KMS-11 (cell line): Measurements from ENCODE around the gene MAL.

Experiments
- H2AFZ ChIP-seq: fragments of 200-600 bp; sonication (generic); 2 replicates; pipeline ENCODE4 v1.6.1; 2016; ENCODE audit warnings: antibody characterized with exemption, mixed run types, low read depth
- H3K27ac ChIP-seq: fragments of 200-600 bp; sonication (generic); 2 replicates; pipeline ENCODE4 v1.6.1; 2016; ENCODE audit warnings: mild to moderate bottlenecking, mixed run types
- H3K27me3 ChIP-seq: fragments of 200-600 bp; sonication (generic); 2 replicates; pipeline ENCODE4 v1.6.1; 2017; ENCODE audit warnings: mild to moderate bottlenecking, low read depth, mixed run types, moderate library complexity; ENCODE audit not compliant: insufficient read depth
- H3K36me3 ChIP-seq: fragments of 200-600 bp; sonication (generic); 2 replicates; pipeline ENCODE4 v1.6.1; 2017; ENCODE audit warnings: mild to moderate bottlenecking, mixed run types; ENCODE audit not compliant: insufficient read depth
- H3K4me1 ChIP-seq: fragments of 200-600 bp; sonication (generic); 2 replicates; pipeline ENCODE4 v1.6.1; 2016; ENCODE audit warnings: mild to moderate bottlenecking, low read depth, mixed run types; ENCODE audit not compliant: poor library complexity, severe bottlenecking
- H3K4me2 ChIP-seq: fragments of 200-600 bp; sonication (generic); 2 replicates; pipeline ENCODE4 v1.7.0; 2016; ENCODE audit warnings: mild to moderate bottlenecking, mixed run types
- H3K4me3 ChIP-seq: fragments of 200-600 bp; sonication (generic); IDR thresholded peaks from 2 replicates; pipeline ENCODE4 v1.6.1; 2017; ENCODE audit warnings: low read depth, low read length, mixed read lengths; ENCODE audit not compliant: insufficient read depth
- H3K79me2 ChIP-seq: fragments of 200-600 bp; sonication (generic); 2 replicates; pipeline ENCODE4 v1.6.1; 2016; ENCODE audit warnings: low read depth, mixed run types; ENCODE audit not compliant: insufficient read depth
- H3K9ac ChIP-seq: fragments of 200-600 bp; sonication (generic); 2 replicates; pipeline ENCODE4 v1.6.1; 2016; ENCODE audit warnings: mild to moderate bottlenecking, mixed run types
- H4K20me1 ChIP-seq: fragments of 200-600 bp; sonication (generic); 2 replicates; pipeline ENCODE4 v1.6.1; 2016; ENCODE audit warnings: mild to moderate bottlenecking, mixed run types; ENCODE audit not compliant: insufficient read depth
- TF ChIP-seq, protein P1 (sequence below): fragments of 200-600 bp; sonication (generic); conservative IDR thresholded peaks from 2 replicates; pipeline ENCODE4 v1.6.1; 2017; ENCODE audit warnings: low read depth, mild to moderate bottlenecking, antibody characterized with exemption, low read length, moderate library complexity, mixed read lengths

The MAL gene

DNA sequence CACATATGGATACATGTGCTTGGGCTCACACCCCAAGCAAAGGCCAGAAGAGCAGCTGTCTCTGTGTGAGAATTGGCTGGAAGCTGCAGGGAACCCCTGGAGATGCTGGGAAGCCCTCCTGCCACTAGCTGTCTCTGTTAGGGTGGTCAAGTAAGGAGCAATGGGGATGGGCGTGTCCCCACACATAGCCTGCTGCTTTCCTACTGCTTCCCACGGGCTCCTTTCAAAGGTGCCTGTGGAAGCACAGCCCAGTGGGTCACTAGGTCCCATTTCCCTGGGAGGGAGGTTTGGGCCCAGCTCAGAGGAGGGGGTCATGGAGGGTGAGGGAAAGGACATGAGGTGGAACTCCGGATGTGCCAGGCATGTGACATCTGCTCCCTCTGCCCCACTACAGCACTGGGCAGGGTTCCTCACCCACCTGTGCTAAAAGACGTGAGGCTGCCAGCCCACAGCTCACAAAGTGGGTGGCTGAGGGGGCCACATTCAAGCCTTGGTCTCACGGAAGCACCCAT is 24.4 kb upstream of the MAL start:
- no peaks in the 10 kb centered on the region for H3K79me2 ChIP-seq
- H2AFZ ChIP-seq, result no peak overlapping the region
- no peaks in the 10 kb centered on the region for H4K20me1 ChIP-seq
- no peak overlapping the region for H3K4me2 ChIP-seq
- no peaks in the 10 kb centered on the region for H3K36me3 ChIP-seq
- H3K4me3 ChIP-seq, result no peak overlapping the region
- no peaks in the 10 kb centered on the region for H3K4me1 ChIP-seq
- H3K9ac ChIP-seq, result no peak overlapping the region
- TF ChIP-seq, protein P1, sequence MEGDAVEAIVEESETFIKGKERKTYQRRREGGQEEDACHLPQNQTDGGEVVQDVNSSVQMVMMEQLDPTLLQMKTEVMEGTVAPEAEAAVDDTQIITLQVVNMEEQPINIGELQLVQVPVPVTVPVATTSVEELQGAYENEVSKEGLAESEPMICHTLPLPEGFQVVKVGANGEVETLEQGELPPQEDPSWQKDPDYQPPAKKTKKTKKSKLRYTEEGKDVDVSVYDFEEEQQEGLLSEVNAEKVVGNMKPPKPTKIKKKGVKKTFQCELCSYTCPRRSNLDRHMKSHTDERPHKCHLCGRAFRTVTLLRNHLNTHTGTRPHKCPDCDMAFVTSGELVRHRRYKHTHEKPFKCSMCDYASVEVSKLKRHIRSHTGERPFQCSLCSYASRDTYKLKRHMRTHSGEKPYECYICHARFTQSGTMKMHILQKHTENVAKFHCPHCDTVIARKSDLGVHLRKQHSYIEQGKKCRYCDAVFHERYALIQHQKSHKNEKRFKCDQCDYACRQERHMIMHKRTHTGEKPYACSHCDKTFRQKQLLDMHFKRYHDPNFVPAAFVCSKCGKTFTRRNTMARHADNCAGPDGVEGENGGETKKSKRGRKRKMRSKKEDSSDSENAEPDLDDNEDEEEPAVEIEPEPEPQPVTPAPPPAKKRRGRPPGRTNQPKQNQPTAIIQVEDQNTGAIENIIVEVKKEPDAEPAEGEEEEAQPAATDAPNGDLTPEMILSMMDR, result no peak
- H3K27ac ChIP-seq, result no peak overlapping the region
- no peaks in the 10 kb centered on the region for H3K27me3 ChIP-seq

DNA sequence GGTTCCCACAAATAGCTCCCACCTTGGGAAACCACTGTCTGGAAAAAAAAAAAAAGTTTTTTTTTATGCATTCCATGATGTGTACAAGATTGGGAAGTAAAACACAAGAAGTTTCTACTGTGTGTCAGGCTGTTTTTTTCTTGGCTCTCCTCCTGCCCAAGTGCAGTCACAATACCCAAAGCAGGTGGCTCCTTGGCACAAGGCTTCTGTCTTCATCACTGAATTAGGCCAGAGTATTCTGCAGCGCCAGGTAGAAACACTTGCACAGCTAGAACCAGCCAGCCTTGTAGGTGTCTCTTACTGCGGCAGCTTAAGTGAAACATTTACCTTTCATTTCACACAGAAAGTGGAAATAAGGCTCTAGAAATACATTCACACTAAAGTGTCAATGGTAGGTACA is 23.8 kb upstream of the MAL start:
- no peaks in the 10 kb centered on the region for H3K79me2 ChIP-seq
- no peak overlapping the region for H3K4me2 ChIP-seq
- TF ChIP-seq, protein P1, result no peak
- H3K36me3 ChIP-seq, result no peaks in the 10 kb centered on the region
- H3K4me1 ChIP-seq, result no peaks in the 10 kb centered on the region
- H3K27me3 ChIP-seq, result no peaks in the 10 kb centered on the region
- no peak overlapping the region for H3K27ac ChIP-seq
- H2AFZ ChIP-seq, result no peak overlapping the region
- H3K4me3 ChIP-seq, result no peak overlapping the region
- H4K20me1 ChIP-seq, result no peaks in the 10 kb centered on the region
- no peak overlapping the region for H3K9ac ChIP-seq

DNA sequence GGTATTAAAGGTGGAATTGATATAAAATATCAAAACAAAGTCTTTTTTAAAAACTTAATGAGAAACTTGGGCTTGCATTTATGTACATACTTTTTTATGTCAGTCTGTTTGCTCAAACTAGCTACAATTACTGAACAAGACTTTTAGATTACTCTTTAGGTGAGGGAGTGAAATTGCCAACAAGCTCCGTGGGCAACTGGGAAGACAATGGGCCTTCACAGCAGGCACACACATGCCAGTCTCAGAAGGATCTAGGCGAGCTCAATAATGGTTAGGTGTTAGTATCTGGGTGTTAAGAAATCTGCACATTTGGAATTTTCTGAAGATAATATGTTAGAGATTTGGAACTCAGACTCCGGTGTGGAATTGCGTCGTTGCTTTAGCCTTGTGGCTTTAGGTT is 23.0 kb upstream of the MAL start:
- H3K9ac ChIP-seq, result no peak overlapping the region
- no peak overlapping the region for H3K4me3 ChIP-seq
- no peaks in the 10 kb centered on the region for H3K79me2 ChIP-seq
- no peak overlapping the region for H2AFZ ChIP-seq
- no peak overlapping the region for H3K27ac ChIP-seq
- H3K4me1 ChIP-seq, result no peaks in the 10 kb centered on the region
- no peaks in the 10 kb centered on the region for H3K36me3 ChIP-seq
- no peaks in the 10 kb centered on the region for H4K20me1 ChIP-seq
- TF ChIP-seq, protein P1, result no peak
- H3K27me3 ChIP-seq, result no peaks in the 10 kb centered on the region
- H3K4me2 ChIP-seq, result no peak overlapping the region

DNA sequence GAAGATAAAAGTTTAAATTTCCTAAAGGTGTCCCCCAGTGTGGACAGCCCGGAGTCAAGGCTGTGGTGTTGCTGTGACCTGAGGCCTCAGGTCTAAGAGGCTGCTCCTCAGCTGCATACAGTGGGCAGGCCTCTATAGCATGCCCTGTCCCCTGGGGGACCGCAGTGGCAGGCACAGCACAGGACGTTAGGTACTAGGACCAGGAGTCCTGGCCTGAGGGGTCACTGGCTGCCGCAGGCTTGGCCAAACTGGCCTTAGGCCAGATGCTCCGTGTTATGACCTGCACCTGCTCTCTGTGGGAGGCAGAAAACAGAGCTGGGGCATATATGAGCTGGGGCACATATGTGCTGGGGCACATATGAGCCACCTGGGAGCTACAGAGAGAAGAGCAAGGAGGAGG is 21.2 kb upstream of the MAL start:
- TF ChIP-seq, protein P1, result no peak
- Histone ChIP-seq H3K36me3 (no peaks in the 10 kb centered on the region), H3K4me3 (no peak overlapping the region), H3K4me1 (no peaks in the 10 kb centered on the region), H3K79me2 (no peaks in the 10 kb centered on the region), H3K9ac (no peak overlapping the region), H3K27me3 (no peaks in the 10 kb centered on the region), H3K4me2 (no peak overlapping the region), H2AFZ (no peak overlapping the region), H4K20me1 (no peaks in the 10 kb centered on the region), H3K27ac (no peak overlapping the region)
